CD4-positive, alpha-beta T cell treated with Interleukin-17A for 4 hours (primary cell): ENCODE results near the gene EDIL3.
"Not testable (repeated sequence)": the region's sequence is repeated elsewhere in the genome, so short reads cannot be mapped to it uniquely, and the experiment has no call there.

Experiments used
- DNase-seq: peaks from one replicate; pipeline ENCODE4 v3.0.0-alpha.2; 2020; ENCODE audit warnings: mixed read lengths

Gene EDIL3

GRCh38 chr5:84160650-84161049 is 224.0 kb downstream of the EDIL3 start:
- DNase-seq, result not testable (repeated sequence)

- no peak for DNase-seq
Measured at GRCh38 chr5:84149094-84149493, 235.6 kb downstream of the EDIL3 start.

DNA sequence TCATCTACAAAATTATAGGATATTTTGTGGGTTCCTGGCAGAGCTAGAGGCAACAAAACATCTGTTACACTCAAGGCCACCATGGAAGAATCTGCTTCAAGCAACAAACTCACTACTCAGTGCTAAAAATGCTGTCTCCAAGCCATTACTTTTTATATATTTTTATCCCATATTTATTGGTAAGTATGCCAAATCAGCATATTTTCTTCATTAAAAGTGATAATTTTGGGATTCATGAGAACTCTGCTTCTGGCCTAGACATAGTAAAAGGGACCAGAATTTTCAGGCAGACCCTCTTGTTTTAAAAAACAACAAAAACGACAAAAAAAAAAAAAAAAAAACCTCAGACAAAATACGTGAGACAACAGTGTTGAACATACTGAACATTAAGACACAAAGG is 236.0 kb downstream of the EDIL3 start:
- no peak for DNase-seq

DNA sequence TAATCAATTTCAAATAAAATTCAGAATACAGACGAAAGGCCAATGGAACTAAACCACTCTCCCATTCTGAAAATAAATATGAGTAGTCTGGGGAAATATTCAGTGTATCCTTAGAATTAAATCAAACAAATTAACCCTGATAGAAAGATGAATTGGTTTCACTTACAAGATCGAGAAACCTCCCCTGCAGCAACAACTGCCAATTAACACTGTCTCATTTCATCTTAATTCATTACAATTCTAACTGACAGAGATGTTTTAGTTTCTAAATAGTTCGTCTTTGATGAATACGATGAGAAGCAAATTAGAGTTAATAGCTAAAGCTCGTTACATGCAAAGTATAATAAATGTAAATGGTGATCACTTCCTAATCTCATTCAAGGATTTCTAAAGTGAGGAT is 247.1 kb downstream of the EDIL3 start:
- DNase-seq, result no peak

- DNase-seq, result no peak
Measured at GRCh38 chr5:84131372-84131771, 253.3 kb downstream of the EDIL3 start.

- no peak for DNase-seq
Measured at GRCh38 chr5:84130006-84130580, 254.6 kb downstream of the EDIL3 start.

DNA sequence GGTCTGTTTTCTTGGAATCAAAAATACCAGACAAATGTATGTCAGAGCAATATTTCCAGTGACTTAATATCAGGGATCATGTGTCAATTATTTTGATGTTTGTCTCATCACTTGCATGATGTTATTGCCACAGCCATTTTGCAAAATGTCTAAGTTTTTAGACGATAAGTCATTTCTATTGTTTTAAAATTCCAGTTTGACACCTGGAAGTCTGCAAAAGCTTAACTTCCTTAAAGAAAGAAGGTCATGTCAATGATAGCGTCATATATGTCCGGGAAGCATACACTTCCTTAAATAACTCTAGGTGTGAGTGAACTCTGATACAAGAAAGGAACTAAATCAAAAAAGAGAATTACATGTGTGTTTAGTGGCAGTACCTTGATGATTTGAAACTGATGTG is 259.5 kb downstream of the EDIL3 start:
- DNase-seq, result no peak

GRCh38 chr5:84119252-84119651 is 265.4 kb downstream of the EDIL3 start:
- DNase-seq, result no peak

GRCh38 chr5:84118551-84118950 is 266.1 kb downstream of the EDIL3 start:
- no peak for DNase-seq

- no peak for DNase-seq
Measured at GRCh38 chr5:84115727-84116126, 269.0 kb downstream of the EDIL3 start.

- DNase-seq, result no peak
Measured at GRCh38 chr5:84113246-84114105, 271.2 kb downstream of the EDIL3 start.

DNA sequence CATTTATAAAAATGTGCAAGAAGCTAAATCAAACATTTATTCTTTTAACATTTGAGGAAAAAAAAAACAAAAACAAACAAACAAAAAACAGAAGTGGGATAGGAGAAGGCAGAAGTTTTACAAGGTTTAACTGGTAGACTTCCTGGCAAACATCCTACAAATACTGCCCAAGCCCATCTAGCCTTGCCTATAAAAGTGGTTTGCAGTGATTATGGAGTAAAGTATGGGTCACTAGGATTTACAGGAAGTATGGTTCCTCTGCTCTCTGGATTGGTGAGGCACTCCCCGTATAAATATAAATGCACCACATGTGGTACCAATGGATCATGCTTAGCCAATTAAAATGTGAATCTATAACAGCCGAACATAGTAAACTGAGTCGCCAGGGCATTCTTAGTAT is 291.9 kb downstream of the EDIL3 start:
- no peak for DNase-seq

- no peak for DNase-seq
Measured at GRCh38 chr5:84091127-84091799, 293.4 kb downstream of the EDIL3 start.

DNA sequence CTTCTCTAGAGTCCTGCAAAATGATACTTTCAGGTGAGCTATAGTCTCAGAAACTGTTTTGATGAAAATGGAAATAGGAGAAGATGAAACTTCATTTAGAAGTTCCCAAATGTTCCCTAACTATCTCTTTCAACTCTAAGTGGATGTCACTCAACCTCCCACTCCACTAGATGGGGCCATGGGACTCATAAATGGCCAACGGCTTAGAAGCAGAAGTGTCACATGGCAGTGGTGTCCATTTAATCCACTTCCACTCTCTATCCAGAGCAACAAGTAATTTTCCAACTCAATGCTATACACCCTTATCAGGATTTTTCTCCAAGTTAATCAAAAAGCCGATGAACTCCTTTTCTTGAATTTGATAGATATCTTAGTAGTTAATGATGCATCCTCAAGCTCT is 295.7 kb downstream of the EDIL3 start:
- DNase-seq, result no peak

GRCh38 chr5:84086511-84086910 is 298.2 kb downstream of the EDIL3 start:
- no peak for DNase-seq

DNA sequence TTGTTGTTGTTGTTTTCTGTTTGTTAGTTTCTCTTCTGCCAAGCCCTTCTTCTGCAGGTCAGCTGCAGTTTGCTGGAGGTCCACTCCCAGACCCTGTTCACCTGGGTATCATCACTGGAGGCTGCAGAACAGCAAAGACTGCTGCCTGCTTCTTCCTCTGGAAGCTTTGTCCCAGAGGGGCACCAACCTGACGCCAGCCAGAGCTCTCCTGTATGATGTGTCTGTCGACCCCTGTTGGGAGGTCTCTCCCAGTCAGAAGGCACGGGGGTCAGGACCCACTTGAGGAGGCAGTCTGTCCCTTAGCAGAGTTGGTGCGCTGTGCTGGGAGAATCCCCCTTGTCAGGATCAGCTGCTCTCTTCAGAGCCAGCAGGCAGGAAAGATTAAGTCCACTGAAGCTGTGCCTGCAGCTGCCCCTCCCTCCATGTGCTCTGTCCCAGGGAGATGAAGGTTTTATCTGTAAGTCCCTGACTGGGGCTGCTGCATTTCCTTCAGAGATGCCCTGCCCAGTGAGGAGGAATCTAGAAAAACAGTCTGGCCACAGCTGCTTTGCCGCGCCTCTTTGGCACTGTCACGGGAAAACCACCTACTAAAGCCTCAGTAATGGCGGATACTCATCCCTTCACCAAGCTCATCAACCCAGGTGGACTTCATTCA is 299.2 kb downstream of the EDIL3 start:
- DNase-seq, result no peak

GRCh38 chr5:84080908-84081307 is 303.8 kb downstream of the EDIL3 start:
- DNase-seq, result no peak

- DNase-seq, result no peak
Measured at GRCh38 chr5:84072339-84072738, 312.3 kb downstream of the EDIL3 start.

DNA sequence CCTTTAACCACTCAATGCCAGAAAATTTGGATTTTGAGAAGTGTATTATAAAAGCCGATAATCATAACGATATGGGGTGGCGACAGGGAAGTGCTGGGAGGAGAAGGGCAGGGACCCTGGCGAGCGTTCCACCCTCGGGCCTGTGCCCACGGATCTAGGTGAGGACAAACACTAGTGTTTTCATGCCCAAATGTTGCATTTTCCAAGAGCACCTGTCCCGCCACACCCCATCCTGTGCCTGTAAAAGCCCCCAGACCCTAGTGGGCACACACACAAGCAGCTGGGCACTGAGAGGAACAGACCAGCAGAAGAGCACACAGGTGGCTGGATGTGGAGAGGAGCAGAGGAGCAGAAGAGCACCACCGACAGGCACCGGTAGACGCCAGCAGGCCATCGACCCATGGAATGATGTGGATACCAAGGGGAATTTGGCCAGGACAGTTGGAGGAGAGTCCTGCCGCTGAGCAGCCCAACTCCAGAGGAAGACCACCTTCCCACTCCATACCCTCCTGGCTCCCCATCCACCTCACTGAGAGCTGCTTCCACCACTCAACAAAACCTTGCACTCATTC is 315.0 kb downstream of the EDIL3 start:
- no peak for DNase-seq

- DNase-seq, result no peak
Measured at GRCh38 chr5:84063041-84063440, 321.6 kb downstream of the EDIL3 start.

GRCh38 chr5:84059672-84060071 is 325.0 kb downstream of the EDIL3 start:
- DNase-seq, result no peak

- no peak for DNase-seq
Measured at GRCh38 chr5:84058561-84058960, 326.1 kb downstream of the EDIL3 start.

DNA sequence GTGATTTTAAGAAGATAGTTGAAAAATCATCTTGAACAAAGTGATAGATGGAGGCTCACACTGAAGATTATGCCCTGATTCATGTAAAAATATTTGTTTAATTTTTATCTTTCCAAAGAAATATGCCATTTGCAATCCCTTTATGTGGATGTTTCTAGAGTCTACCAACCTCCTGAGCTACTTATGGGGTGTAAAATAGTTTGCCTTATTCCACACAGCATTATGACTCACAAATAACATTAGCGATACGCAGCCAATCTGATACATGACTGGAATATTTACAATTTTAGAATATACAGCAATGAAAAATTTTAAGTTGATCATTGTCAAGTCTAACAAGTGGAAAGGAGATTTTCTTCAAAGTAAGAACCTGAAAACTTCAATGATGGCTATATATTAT is 327.5 kb downstream of the EDIL3 start:
- DNase-seq, result no peak
